ENCODE data around the gene FOSB. TPM values are rescaled to one million over a fixed set of nuclear protein-coding genes. Genes with fewer than 3 reads are reported as not detected.

Gene FOSB
- total and polyA plus RNA-seq, 9 of the 15 experiments (the other 6 are each of a cell fraction or from before 2014, with no cell fraction given) = 0.11 to 2.7 (median 0.73) TPM

- H3K4me1 ChIP-seq (replicated peaks in 1 of 2; ENCODE audit: control insufficient read depth in 2 of 2, insufficient read depth in 2 of 2, low read length in 2 of 2) = peaks cover 31 to 54% of the 10 kb centered on the region in 2 experiments
- POLR2A ChIA-PET = interaction anchor here (0.6 kb wide), 1 partner anchor 1931 kb away, joined by 4 read pairs; no protein-coding TSS in a partner anchor
- ATAC-seq (no peak), DNase-seq (ENCODE audit: extremely low read depth in 1 of 4, low spot score in 3 of 4) (peak in 1 of 4 experiments; percentile 19), FAIRE-seq (no peak)
- no peak overlapping the region for H3K4me3 ChIP-seq
- intact Hi-C loops (cut with micrococcal nuclease) = no loop called here
- H3K9ac ChIP-seq (ENCODE audit: insufficient read depth in 1 of 2, low read depth in 2 of 2, low read length in 2 of 2) = no peak overlapping the region
- in situ Hi-C loops (cut with MboI) = no loop called here
- no peak overlapping the region; the same call in 2 of the 3 replicates for H3K27ac ChIP-seq (ENCODE audit: extremely low read depth, low read depth, low read length)
- BruUV-seq (replicated peaks) = no TSS peak
- peaks cover 95% of the 10 kb centered on the region for H3K36me3 ChIP-seq (ENCODE audit: control insufficient read depth, insufficient read depth, low read length)
- H3K4me2 ChIP-seq (ENCODE audit: insufficient read depth, low read length) = no peak overlapping the region
- H4K20me1 ChIP-seq (replicated peaks; ENCODE audit: control insufficient read depth, insufficient read depth, low read length) = peaks cover 5% of the 10 kb centered on the region
- H2AFZ ChIP-seq (ENCODE audit: low read depth, low read length) = no peak overlapping the region
- 93% methylated on average over 22 of the region's 50 CpGs for WGBS (ENCODE audit: insufficient coverage, low coverage, missing lambda C conversion rate)
- no peaks in the 10 kb centered on the region for H3K27me3 ChIP-seq (ENCODE audit: control insufficient read depth in 2 of 2, insufficient read depth in 2 of 2, low read length in 2 of 2)
- CTCF ChIA-PET (ENCODE audit: low intra/inter-chr PET ratio) = no interaction called here
- peaks cover 46% of the 10 kb centered on the region for H3K79me2 ChIP-seq (ENCODE audit: control insufficient read depth, insufficient read depth, low read length)
- H3K9me3 ChIP-seq (replicated peaks; ENCODE audit: control insufficient read depth, insufficient read depth, low read depth, low read length) = no peaks in the 10 kb centered on the region
- no peaks in the 10 kb centered on the region for H3K9me1 ChIP-seq (ENCODE audit: control insufficient read depth, insufficient read depth, low read length)
- no peak for TF ChIP-seq SMAD2 (IDR thresholded peaks at IDR 0.05; ENCODE audit: low read depth, low read length)
- peak; percentile 60; the same call in 1 of the 2 replicates for TF ChIP-seq POLR2G (IDR thresholded peaks at IDR 0.05; ENCODE audit: low read depth, low read length)
- peak; percentile 30; the same call in 1 of the 2 replicates for TF ChIP-seq POLR2AphosphoS2 (IDR thresholded peaks at IDR 0.05; ENCODE audit: low read length)
- TF ChIP-seq ZNF175 (CRISPR knock-in tag; IDR thresholded peaks at IDR 0.05; ENCODE audit: low read depth) = no peak
- TF ChIP-seq CEBPZ (IDR thresholded peaks at IDR 0.05; ENCODE audit: borderline replicate concordance, low read depth, low read length) = no peak
- TF ChIP-seq STAT5A (IDR thresholded peaks at IDR 0.05; ENCODE audit: borderline replicate concordance, low read length) = no peak
- TF ChIP-seq ZNF407 (IDR thresholded peaks at IDR 0.05; ENCODE audit: low read depth) = no peak
- no peak for TF ChIP-seq PCBP1 (IDR thresholded peaks at IDR 0.05; ENCODE audit: low read depth, low read length, poor library complexity, severe bottlenecking)
- TF ChIP-seq NFATC3 (IDR thresholded peaks at IDR 0.05) = no peak
Observed at GRCh38 chr19:45517641-45518468, 50.1 kb downstream of the FOSB start.
